HG02981 (cell line): ENCODE measurements around the gene VAV2.
"Not testable (repeated sequence)": the region's sequence is repeated elsewhere in the genome, so short reads cannot be mapped to it uniquely, and the experiment has no call there.

Source experiments
- ATAC-seq: cut with Tn5 transposase; IDR thresholded peaks from one replicate; pipeline ENCODE4 v1.9.1; 2021; ENCODE audit warnings: mild to moderate bottlenecking, moderate library complexity; ENCODE audit not compliant: unreplicated experiment

VAV2 gene

GRCh38 chr9:133971981-133972941, 19.9 kb downstream of the VAV2 start:
- no peak for ATAC-seq

GRCh38 chr9:133971121-133971951, 20.8 kb downstream of the VAV2 start:
- no peak for ATAC-seq

GRCh38 chr9:133970581-133971058, 21.5 kb downstream of the VAV2 start:
- ATAC-seq = no peak

- ATAC-seq = no peak
These were observed 22.2 kb downstream of the VAV2 start for GRCh38 chr9:133969681-133970580.

- no peak for ATAC-seq
These were observed 23.0 kb downstream of the VAV2 start for GRCh38 chr9:133968966-133969617.

- no peak for ATAC-seq
These were observed 23.7 kb downstream of the VAV2 start for GRCh38 chr9:133968428-133968827.

- ATAC-seq = no peak
These were observed 24.9 kb downstream of the VAV2 start for GRCh38 chr9:133967024-133967741.

- ATAC-seq = no peak
These were observed 27.7 kb downstream of the VAV2 start for GRCh38 chr9:133964463-133964862.

- no peak for ATAC-seq
These were observed 29.0 kb downstream of the VAV2 start for GRCh38 chr9:133963166-133963565.

- ATAC-seq = no peak
These were observed 29.8 kb downstream of the VAV2 start for GRCh38 chr9:133962341-133962740.

- ATAC-seq = no peak
These were observed 30.6 kb downstream of the VAV2 start for GRCh38 chr9:133961226-133962165.

GRCh38 chr9:133960568-133961129, 31.5 kb downstream of the VAV2 start:
- ATAC-seq = no peak

- no peak for ATAC-seq
These were observed 32.1 kb downstream of the VAV2 start for GRCh38 chr9:133959966-133960567.

- no peak for ATAC-seq
These were observed 33.0 kb downstream of the VAV2 start for GRCh38 chr9:133959171-133959570.

- no peak for ATAC-seq
These were observed 33.4 kb downstream of the VAV2 start for GRCh38 chr9:133958756-133959155.

- ATAC-seq = not testable (repeated sequence)
These were observed 34.4 kb downstream of the VAV2 start for GRCh38 chr9:133957772-133958171.

GRCh38 chr9:133957328-133957727, 34.8 kb downstream of the VAV2 start:
- no peak for ATAC-seq
